ENCODE measurements around the gene SKAP2. TPM values are rescaled to one million over a fixed set of nuclear protein-coding genes. Genes with fewer than 3 reads are reported as not detected.

SKAP2 gene
- total RNA-seq, 1 donor from 2014 or later: 11.7 TPM

DNA sequence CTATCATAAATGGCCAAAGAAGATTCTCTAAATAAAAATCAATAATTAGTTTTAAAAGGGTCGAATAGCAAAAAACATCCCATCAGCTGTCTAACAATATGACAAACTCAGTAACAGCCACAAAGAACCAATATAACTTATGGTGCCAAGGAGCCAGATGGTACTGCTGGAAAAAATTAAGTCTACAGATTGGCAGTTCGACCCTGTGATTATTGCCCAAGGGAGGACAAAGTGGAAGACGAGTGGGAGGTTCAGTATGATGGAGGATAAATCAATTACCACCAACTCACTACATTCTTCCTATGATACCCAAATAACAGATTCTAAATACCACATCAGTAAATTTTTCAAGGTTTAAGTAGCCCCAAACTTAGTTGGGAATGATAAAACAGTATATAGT is 49.0 kb downstream of the SKAP2 start:
- H3K36me3 Mint-ChIP-seq (ENCODE audit: unreplicated experiment): no peaks in the 10 kb centered on the region
- no peak overlapping the region for H3K4me3 Mint-ChIP-seq (ENCODE audit: unreplicated experiment)
- no peak for DNase-seq (ENCODE audit: extremely low spot score, unreplicated experiment)
- TF ChIP-seq, protein P1, sequence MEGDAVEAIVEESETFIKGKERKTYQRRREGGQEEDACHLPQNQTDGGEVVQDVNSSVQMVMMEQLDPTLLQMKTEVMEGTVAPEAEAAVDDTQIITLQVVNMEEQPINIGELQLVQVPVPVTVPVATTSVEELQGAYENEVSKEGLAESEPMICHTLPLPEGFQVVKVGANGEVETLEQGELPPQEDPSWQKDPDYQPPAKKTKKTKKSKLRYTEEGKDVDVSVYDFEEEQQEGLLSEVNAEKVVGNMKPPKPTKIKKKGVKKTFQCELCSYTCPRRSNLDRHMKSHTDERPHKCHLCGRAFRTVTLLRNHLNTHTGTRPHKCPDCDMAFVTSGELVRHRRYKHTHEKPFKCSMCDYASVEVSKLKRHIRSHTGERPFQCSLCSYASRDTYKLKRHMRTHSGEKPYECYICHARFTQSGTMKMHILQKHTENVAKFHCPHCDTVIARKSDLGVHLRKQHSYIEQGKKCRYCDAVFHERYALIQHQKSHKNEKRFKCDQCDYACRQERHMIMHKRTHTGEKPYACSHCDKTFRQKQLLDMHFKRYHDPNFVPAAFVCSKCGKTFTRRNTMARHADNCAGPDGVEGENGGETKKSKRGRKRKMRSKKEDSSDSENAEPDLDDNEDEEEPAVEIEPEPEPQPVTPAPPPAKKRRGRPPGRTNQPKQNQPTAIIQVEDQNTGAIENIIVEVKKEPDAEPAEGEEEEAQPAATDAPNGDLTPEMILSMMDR (IDR thresholded peaks at IDR 0.05): no peak
- H3K27me3 Mint-ChIP-seq (ENCODE audit: unreplicated experiment): peaks cover 29% of the 10 kb centered on the region
- H3K9me3 Mint-ChIP-seq (ENCODE audit: unreplicated experiment): no peaks in the 10 kb centered on the region
- H3K27ac Mint-ChIP-seq (ENCODE audit: unreplicated experiment): no peak overlapping the region
- no peaks in the 10 kb centered on the region for H3K4me1 Mint-ChIP-seq (ENCODE audit: unreplicated experiment)

DNA sequence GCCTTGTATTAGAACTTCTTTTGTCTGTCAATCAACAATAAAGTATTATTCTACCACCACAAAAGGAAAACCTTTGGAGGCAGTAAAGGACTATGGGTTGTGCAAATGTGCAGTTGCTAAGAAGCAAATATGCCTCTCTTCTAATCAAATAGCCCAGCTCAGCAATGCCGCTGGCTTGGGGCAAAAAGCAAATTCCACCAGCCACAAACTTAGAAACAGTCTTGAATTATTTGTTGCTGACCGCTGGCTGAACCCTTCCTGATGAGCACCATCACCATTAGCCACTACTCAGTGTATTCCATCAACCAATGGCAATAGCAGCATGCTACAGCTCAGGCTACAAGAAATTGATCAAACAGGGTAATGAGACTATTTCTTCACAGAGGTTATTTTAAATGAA is 51.0 kb downstream of the SKAP2 start:
- H3K27me3 Mint-ChIP-seq (ENCODE audit: unreplicated experiment): peaks cover 24% of the 10 kb centered on the region
- no peak for DNase-seq (ENCODE audit: extremely low spot score, unreplicated experiment)
- no peaks in the 10 kb centered on the region for H3K4me1 Mint-ChIP-seq (ENCODE audit: unreplicated experiment)
- no peak overlapping the region for H3K27ac Mint-ChIP-seq (ENCODE audit: unreplicated experiment)
- H3K9me3 Mint-ChIP-seq (ENCODE audit: unreplicated experiment): no peaks in the 10 kb centered on the region
- TF ChIP-seq, protein P1 (IDR thresholded peaks at IDR 0.05): no peak
- no peaks in the 10 kb centered on the region for H3K36me3 Mint-ChIP-seq (ENCODE audit: unreplicated experiment)
- H3K4me3 Mint-ChIP-seq (ENCODE audit: unreplicated experiment): no peak overlapping the region

DNA sequence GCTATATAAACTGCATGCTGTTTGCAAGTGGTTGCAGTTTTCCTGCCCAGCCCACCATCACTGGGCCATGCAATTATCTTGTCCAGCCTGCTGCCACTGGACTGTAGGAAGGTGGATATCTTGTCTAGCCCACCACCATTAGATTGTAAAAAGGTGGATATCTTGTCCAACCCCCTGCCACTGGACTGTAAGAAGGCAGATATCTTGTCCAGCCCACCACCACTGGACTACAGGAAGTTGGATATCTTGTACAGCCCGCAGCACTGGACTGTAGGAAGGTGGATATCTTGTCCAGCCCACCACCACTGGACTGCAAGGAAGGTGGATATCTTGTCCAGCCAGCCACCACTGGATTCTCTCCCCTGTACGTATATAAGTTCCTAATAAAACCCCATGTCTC is 69.8 kb downstream of the SKAP2 start:
- H3K4me1 Mint-ChIP-seq (ENCODE audit: unreplicated experiment): no peaks in the 10 kb centered on the region
- H3K27me3 Mint-ChIP-seq (ENCODE audit: unreplicated experiment): peaks cover 5% of the 10 kb centered on the region
- no peak overlapping the region for H3K27ac Mint-ChIP-seq (ENCODE audit: unreplicated experiment)
- no peaks in the 10 kb centered on the region for H3K9me3 Mint-ChIP-seq (ENCODE audit: unreplicated experiment)
- no peaks in the 10 kb centered on the region for H3K36me3 Mint-ChIP-seq (ENCODE audit: unreplicated experiment)
- H3K4me3 Mint-ChIP-seq (ENCODE audit: unreplicated experiment): no peak overlapping the region
- TF ChIP-seq, protein P1 (IDR thresholded peaks at IDR 0.05): no peak
- DNase-seq (ENCODE audit: extremely low spot score, unreplicated experiment): no peak

DNA sequence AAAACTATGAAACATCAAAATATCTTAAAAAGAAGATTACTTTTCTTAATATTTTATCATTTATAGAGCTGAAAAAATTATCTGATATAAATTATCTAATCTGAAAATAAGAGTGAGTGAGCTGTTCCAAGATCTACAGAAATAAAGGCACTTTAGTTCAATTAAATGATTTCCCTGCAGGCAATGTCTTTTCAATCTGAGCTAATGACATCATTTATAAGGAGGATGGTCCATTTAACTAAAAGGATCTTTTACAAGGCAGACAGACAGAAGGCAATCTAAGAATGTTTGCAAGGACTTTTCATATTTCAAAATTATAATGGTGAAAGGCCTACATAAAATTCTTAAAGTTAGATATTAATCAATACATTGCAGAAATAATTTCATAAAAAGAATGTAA is 71.8 kb downstream of the SKAP2 start:
- TF ChIP-seq, protein P1 (IDR thresholded peaks at IDR 0.05): no peak
- H3K9me3 Mint-ChIP-seq (ENCODE audit: unreplicated experiment): no peaks in the 10 kb centered on the region
- H3K36me3 Mint-ChIP-seq (ENCODE audit: unreplicated experiment): no peaks in the 10 kb centered on the region
- DNase-seq (ENCODE audit: extremely low spot score, unreplicated experiment): no peak
- H3K27me3 Mint-ChIP-seq (ENCODE audit: unreplicated experiment): peaks cover 7% of the 10 kb centered on the region
- H3K4me1 Mint-ChIP-seq (ENCODE audit: unreplicated experiment): no peaks in the 10 kb centered on the region
- H3K4me3 Mint-ChIP-seq (ENCODE audit: unreplicated experiment): no peak overlapping the region
- no peak overlapping the region for H3K27ac Mint-ChIP-seq (ENCODE audit: unreplicated experiment)

DNA sequence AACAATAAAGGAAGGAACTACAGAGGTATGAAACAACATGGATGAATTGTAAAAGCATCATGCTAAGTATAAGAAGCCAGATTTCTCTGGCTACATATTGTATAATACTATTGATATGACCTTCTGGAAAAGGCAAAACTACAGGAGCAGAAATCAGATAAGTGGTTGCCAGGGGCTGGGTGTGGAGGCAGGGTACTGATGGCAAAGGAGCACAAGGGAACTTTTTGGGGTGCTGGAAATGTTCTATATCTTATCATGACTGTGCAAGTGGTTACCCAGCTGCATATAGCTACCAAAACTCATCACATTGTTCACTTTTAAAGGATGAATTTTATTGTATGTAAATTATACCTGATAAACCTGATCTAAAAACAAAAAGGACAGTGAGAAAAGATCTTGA is 72.4 kb downstream of the SKAP2 start:
- no peaks in the 10 kb centered on the region for H3K36me3 Mint-ChIP-seq (ENCODE audit: unreplicated experiment)
- no peak overlapping the region for H3K4me3 Mint-ChIP-seq (ENCODE audit: unreplicated experiment)
- no peak overlapping the region for H3K27ac Mint-ChIP-seq (ENCODE audit: unreplicated experiment)
- no peaks in the 10 kb centered on the region for H3K9me3 Mint-ChIP-seq (ENCODE audit: unreplicated experiment)
- TF ChIP-seq, protein P1 (IDR thresholded peaks at IDR 0.05): no peak
- no peaks in the 10 kb centered on the region for H3K4me1 Mint-ChIP-seq (ENCODE audit: unreplicated experiment)
- H3K27me3 Mint-ChIP-seq (ENCODE audit: unreplicated experiment): peaks cover 7% of the 10 kb centered on the region
- no peak for DNase-seq (ENCODE audit: extremely low spot score, unreplicated experiment)

Data from osteocyte (in vitro differentiated cells).